HG02885 (cell line): ENCODE results near the gene TNS2.

Source experiments
- ATAC-seq: cut with Tn5 transposase; IDR thresholded peaks from one replicate; pipeline ENCODE4 v1.9.1; 2021; ENCODE audit warnings: mild to moderate bottlenecking; ENCODE audit not compliant: unreplicated experiment, poor library complexity

TNS2 gene

GRCh38 chr12:53039851-53040250, 10.0 kb upstream of the TNS2 start:
- no peak for ATAC-seq

DNA sequence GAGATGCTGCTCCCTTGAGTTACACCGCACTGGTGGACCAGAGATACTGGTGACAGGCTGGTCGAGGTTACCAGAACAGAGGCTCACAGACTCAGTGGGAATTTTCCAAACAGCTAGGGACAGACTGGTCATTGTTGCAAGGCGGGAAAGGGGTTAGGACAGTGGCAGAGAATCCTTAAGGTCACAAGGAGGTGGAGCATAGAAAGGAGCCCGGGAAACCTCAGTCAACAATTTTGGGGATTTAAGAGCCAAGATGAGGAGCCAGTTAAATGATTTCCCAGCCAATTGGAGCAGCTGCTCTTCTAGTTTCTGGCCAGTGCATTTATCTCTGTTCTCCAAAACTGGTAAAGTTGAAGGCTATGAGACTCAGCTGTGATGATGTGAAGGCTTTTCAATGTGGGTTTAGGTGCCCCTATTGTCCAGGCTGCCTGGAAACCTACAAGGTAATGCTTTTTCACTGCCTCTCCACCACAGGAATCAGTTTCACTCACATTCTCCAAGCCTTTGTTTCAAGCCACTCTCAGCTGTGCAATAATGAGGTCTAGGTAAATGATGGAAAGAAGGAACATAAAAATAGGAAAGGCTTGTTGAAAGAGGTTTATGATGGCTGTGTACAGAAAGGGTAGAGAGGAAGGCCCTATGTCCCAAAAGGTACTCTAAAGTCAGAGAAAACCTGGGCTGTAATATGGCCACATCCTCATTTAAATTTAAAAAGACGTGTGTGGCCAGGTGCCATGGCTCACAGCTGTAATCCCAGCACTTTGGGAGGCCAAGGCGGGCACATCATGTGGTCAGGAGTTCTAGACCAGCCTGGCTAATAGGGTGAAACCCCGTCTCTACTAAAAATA, 7.0 kb upstream of the TNS2 start:
- no peak for ATAC-seq

GRCh38 chr12:53044052-53044581, 5.7 kb upstream of the TNS2 start:
- no peak for ATAC-seq

GRCh38 chr12:53044896-53045695, 4.8 kb upstream of the TNS2 start:
- ATAC-seq = no peak

DNA sequence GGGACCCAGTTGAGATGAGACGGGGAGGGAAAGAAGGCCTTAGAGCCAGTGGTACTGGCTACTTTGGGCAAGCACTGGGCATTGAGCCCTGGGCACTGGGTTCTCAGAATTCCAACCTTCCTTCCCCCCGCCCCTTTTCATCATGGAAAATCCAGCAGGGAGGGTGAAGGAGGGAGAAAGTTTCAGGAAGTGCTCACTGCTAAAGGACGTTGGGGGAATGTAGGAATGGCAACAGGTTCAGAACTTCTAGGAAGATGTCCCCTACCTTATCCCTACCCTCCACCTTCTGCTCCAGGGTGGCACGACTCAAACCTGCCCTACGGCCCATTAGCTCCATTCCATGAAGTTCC, 4.2 kb upstream of the TNS2 start:
- no peak for ATAC-seq

- ATAC-seq = peak; percentile 38
These were observed 3.1 kb upstream of the TNS2 start for GRCh38 chr12:53046655-53047220.

- peak; percentile 75 for ATAC-seq
These were observed 2.4 kb upstream of the TNS2 start for GRCh38 chr12:53047221-53048032.

GRCh38 chr12:53048033-53048779, 1.7 kb upstream of the TNS2 start:
- ATAC-seq = no peak

GRCh38 chr12:53048780-53049401, 974 bp upstream of the TNS2 start:
- ATAC-seq = no peak

GRCh38 chr12:53050426-53051057, 677 bp downstream of the TNS2 start:
- ATAC-seq = no peak

- no peak for ATAC-seq
These were observed 1.4 kb downstream of the TNS2 start for GRCh38 chr12:53051058-53051880.

DNA sequence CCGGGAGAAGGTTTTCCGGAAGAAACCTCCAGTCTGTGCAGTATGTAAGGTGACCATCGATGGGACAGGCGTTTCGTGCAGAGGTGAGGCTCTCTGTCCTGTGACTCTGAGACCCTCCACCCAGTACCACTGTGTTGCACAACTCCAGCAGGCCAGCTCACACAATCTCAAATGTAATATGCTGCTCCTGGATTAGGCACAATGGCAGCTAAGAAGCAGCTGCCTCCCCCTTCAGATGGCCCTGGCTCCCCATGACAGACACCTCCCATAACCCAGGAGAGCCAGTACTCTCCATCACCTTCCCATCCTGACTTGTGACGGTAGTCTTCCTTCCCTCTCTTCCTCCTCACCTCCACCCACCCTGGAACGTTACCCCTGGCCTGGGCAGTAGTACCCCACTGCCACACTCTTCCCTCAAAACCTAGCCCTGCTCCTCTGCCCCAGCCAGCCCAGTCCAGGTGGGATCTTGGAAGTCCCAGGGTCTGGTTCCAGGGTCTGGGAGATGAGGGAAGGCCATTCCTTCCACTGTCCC, 2.1 kb downstream of the TNS2 start:
- no peak for ATAC-seq

GRCh38 chr12:53052419-53053217, 2.8 kb downstream of the TNS2 start:
- ATAC-seq = no peak

DNA sequence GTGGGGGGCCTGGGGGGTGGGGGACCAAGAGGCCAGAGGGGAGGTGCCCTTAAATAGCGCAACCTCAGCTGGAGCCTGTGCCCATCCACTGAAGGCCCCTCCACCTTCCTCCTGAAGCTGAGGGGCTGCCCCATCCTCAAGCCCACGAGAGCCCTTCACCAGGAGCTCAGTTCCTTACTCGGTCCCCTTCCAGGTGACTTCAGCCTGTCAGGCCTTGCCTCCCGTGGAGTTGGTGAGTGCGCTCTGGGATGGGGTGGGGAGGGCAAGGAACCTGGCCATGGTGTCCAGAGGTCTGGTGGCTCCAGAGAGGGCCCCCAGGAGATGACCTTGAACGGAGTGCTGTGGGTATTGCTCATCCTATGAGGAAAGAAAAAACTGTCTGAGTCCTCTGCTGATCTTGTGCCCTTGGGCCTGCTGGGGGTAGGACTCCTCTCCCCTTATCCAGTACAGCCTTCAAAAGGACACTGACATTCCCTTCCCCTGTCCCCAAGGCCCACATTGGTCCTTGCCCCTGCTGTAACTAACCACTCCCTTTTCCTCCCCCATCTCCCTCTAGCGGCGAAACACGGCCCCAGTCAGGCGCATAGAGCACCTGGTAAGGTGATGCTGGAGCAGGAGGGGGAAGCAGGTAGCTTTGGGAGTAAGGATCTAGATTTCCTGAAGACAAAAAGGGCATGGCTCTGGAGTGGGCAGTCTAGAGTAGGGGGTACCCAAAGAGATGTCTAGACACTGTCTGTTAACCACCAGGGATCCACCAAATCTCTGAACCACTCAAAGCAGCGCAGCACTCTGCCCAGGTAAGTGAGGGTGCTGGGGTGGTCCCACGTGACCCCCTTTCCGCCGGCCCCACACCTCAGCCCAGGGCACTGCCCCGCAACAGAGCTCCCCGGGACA, 3.6 kb downstream of the TNS2 start:
- ATAC-seq = no peak

DNA sequence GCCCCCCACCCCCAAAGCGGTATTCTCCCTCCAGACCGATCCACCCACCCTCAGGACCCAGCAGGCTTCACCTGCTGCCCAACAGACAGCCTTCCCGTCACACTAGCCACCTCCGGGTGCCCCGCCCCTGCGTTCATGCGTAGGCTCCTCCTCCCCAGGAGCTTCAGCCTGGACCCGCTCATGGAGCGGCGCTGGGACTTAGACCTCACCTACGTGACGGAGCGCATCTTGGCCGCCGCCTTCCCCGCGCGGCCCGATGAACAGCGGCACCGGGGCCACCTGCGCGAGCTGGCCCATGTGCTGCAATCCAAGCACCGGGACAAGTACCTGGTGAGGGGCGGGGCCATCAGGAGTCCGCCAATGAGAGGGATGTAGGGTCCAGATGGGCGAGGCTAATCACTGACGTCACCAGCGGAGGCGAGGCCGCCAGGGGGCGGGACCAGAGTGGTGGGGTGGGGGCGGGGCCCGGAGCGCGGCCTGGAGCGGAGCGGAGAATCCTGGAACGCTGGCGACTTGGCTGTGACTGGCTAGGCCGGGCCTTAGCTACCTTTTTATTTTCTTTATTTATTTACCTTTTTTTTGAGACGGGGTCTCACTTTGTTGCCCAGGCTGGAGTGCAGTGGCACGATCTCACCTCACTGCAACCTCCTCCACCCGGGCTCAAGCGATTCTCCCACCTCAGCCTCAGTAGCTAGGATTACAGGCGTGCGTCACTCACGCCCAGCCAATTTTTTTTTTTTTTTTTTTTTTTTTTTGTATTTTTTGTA, 4.4 kb downstream of the TNS2 start:
- peak; percentile 93 for ATAC-seq
